ENCODE data around the gene RALGAPA1. TPM values are rescaled to one million over a fixed set of nuclear protein-coding genes. Genes with fewer than 3 reads are reported as not detected.
"Not testable (repeated sequence)": the region's sequence is repeated elsewhere in the genome, so short reads cannot be mapped to it uniquely, and the experiment has no call there.

RALGAPA1 gene
- total RNA-seq, 4 donors from 2014 or later, result 44.1 to 138 (median 108) TPM

DNA sequence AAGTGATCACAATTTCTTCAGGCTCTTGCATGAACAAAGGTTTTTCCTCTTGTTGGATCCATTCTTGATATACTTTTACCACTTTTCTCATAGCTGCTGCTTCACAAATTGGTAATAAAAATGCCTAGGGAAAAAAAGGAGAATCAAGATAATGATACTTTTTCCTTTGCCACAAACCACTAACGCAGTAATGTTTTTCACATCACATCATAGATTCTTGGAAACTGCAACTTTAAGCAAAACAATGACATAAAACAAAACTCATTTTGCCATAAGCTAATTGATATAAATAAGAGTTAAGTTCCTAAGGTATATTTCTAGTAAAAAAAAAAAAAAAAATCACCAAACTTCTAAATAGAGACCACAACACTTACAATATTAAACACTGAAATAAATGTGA is 66.7 kb downstream of the RALGAPA1 start:
- no peak for DNase-seq
- H3K27me3 ChIP-seq, result no peaks in the 10 kb centered on the region
- H3K4me1 ChIP-seq, result no peaks in the 10 kb centered on the region
- H3K9me3 ChIP-seq, result no peaks in the 10 kb centered on the region
- H3K27ac ChIP-seq, result no peak overlapping the region
- TF ChIP-seq, protein P1, sequence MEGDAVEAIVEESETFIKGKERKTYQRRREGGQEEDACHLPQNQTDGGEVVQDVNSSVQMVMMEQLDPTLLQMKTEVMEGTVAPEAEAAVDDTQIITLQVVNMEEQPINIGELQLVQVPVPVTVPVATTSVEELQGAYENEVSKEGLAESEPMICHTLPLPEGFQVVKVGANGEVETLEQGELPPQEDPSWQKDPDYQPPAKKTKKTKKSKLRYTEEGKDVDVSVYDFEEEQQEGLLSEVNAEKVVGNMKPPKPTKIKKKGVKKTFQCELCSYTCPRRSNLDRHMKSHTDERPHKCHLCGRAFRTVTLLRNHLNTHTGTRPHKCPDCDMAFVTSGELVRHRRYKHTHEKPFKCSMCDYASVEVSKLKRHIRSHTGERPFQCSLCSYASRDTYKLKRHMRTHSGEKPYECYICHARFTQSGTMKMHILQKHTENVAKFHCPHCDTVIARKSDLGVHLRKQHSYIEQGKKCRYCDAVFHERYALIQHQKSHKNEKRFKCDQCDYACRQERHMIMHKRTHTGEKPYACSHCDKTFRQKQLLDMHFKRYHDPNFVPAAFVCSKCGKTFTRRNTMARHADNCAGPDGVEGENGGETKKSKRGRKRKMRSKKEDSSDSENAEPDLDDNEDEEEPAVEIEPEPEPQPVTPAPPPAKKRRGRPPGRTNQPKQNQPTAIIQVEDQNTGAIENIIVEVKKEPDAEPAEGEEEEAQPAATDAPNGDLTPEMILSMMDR (IDR thresholded peaks at IDR 0.05), result no peak
- no peak for TF ChIP-seq POLR2A (IDR thresholded peaks at IDR 0.05)
- no peak overlapping the region for H3K4me3 ChIP-seq
- intact Hi-C loops (cut with DNase I; ENCODE audit: low total_unique reads), result no loop called here
- no peaks in the 10 kb centered on the region for H3K36me3 ChIP-seq

- no peak overlapping the region for H3K27ac ChIP-seq
- intact Hi-C loops (cut with DNase I; ENCODE audit: low total_unique reads), result no loop called here
- no peak for DNase-seq
- no peak overlapping the region for H3K4me3 ChIP-seq
- TF ChIP-seq POLR2A (IDR thresholded peaks at IDR 0.05), result no peak
- TF ChIP-seq, protein P1 (IDR thresholded peaks at IDR 0.05), result no peak
- H3K9me3 ChIP-seq, result no peaks in the 10 kb centered on the region
- no peaks in the 10 kb centered on the region for H3K36me3 ChIP-seq
- no peaks in the 10 kb centered on the region for H3K27me3 ChIP-seq
- H3K4me1 ChIP-seq, result no peaks in the 10 kb centered on the region
These were observed 67.1 kb downstream of the RALGAPA1 start for GRCh38 chr14:35742032-35742371.

DNA sequence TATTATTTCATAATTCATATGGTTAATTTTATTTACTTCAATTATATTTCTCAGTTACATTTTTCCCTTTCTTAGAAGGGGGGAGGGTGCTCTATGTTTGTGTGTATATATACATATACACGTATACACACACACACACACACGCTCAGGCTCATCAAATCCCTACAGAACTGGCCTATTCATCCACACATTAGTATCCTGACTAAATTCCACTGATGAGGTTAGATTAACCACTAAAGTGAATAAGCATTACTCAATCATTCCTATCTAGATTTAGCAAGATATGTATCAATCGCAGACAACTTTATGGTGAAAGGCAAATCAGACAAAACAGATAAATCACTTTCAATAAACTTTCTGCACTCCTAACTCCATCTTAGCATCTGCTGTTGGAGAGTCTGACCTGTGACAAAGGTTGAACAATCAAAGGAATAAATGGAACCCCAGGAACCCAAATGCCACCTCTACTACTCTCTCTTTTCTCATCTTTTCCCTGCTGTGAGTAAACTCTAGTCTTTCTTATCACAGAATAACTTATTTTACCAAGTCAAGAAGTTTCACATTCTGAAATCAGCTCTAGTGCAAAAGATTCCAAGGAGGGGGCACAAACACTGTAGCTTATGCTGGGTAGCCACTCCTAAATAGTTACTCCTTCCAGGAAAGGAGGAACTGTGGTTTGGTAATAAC is 67.6 kb downstream of the RALGAPA1 start:
- no peak for DNase-seq
- Histone ChIP-seq H3K36me3 (no peaks in the 10 kb centered on the region), H3K27ac (no peak overlapping the region), H3K4me1 (no peaks in the 10 kb centered on the region), H3K9me3 (no peaks in the 10 kb centered on the region), H3K4me3 (no peak overlapping the region), H3K27me3 (no peaks in the 10 kb centered on the region)
- TF ChIP-seq, protein P1 (IDR thresholded peaks at IDR 0.05), result no peak
- TF ChIP-seq POLR2A (IDR thresholded peaks at IDR 0.05), result no peak
- intact Hi-C loops (cut with DNase I; ENCODE audit: low total_unique reads), result no loop called here

DNA sequence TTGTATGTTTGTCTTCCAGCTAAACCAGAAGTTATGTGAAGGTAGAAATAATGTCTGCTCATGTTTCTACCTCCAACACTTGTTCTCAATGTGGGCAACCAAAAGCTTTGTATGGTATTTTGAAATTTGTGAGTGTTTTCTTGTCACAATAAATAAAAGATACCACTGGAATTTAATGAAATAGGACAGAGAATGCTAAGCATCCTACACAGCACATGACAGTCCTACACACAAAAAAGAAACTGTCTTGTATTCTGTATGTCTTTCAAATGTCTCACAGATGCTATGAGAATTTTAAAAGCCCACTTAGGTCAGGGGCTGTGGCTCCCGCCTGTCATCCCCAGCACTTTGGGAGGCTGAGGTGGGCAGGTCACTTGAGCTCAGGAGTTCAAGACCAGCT is 68.9 kb downstream of the RALGAPA1 start:
- Histone ChIP-seq H3K36me3 (no peaks in the 10 kb centered on the region), H3K4me1 (no peaks in the 10 kb centered on the region), H3K27ac (no peak overlapping the region), H3K9me3 (no peaks in the 10 kb centered on the region), H3K27me3 (no peaks in the 10 kb centered on the region), H3K4me3 (no peak overlapping the region)
- TF ChIP-seq, protein P1 (IDR thresholded peaks at IDR 0.05), result no peak
- no peak for TF ChIP-seq POLR2A (IDR thresholded peaks at IDR 0.05)
- intact Hi-C loops (cut with DNase I; ENCODE audit: low total_unique reads), result no loop called here
- DNase-seq, result no peak

DNA sequence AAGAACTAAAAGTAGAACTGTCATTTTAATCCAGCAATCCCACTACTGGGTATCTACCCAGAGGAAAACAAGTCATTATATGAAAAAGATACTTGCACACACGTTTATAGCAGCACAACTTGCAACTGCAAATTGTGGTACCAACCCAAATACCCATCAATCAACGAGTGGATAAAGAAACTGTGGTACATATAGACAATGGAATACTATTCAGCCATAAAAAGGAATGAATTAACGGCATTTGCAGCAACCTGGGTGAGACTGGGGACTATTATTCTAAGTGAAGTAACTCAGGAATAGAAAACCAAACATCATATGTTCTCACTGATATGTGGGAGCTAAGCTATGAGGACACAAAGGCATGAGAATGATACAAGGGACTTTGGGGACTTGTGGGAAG is 73.9 kb downstream of the RALGAPA1 start:
- H3K4me3 ChIP-seq; H3K36me3 ChIP-seq; H3K27ac ChIP-seq; H3K27me3 ChIP-seq; H3K4me1 ChIP-seq; intact Hi-C loops (cut with DNase I; ENCODE audit: low total_unique reads); H3K9me3 ChIP-seq; DNase-seq: not testable (repeated sequence)

- H3K4me3 ChIP-seq; DNase-seq; H3K27me3 ChIP-seq; H3K36me3 ChIP-seq; H3K9me3 ChIP-seq; intact Hi-C loops (cut with DNase I; ENCODE audit: low total_unique reads); H3K4me1 ChIP-seq; H3K27ac ChIP-seq: not testable (repeated sequence)
These were observed 75.6 kb downstream of the RALGAPA1 start for GRCh38 chr14:35733510-35733909.
